ENCODE results near the gene LACRT.

Gene LACRT

DNA sequence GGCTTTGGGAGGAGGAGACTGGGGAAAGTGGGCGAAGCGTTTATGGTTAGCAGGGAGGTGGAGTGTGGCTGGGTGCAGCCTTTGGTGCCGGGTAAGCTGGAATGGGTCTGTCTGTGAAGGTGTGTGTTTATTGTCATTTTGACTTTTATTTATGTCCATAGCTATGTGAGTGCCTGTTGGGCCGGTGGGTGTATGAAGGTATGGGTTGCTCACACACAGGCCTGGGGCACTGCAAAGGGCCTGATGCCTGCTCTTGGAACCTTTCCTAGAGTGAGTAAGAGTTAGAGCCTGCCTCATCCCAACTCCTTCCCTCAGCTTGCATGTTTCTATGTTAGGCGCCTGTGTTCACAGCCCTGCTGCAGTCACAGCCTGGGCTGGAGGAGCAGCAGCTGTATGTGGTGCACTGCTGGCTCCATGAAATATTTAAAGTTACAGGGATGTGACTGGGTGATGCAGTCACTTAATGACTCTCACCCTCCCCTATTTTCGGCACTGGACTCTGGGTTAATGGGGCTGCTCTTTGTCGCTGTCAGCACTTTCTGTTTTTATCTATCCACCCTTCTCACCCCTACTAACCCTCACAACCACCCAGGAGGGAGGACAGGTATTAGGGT lies 43.6 kb downstream of the LACRT start:
- Histone ChIP-seq H3K4me1 (ENCODE audit: insufficient read depth, low read length) (no peaks in the 10 kb centered on the region), H3K36me3 (ENCODE audit: insufficient read depth, low read length) (no peaks in the 10 kb centered on the region), H3K9me3 (ENCODE audit: insufficient read depth, low read length, severe bottlenecking) (no peaks in the 10 kb centered on the region), H3K4me3 (ENCODE audit: low read depth in 1 of 2, low read length in 2 of 2) (no peak overlapping the region), H3K27ac (ENCODE audit: low read length) (no peak overlapping the region), H3K79me2 (ENCODE audit: insufficient read depth, low read length) (no peaks in the 10 kb centered on the region), H4K20me1 (ENCODE audit: insufficient read depth, low read length) (no peaks in the 10 kb centered on the region), H3K9ac (ENCODE audit: low read depth, low read length) (no peak overlapping the region), H3K4me2 (ENCODE audit: insufficient read depth, low read length) (no peak overlapping the region), H3K27me3 (ENCODE audit: insufficient read depth, low read length, poor library complexity) (peaks cover 29% of the 10 kb centered on the region), H2AFZ (ENCODE audit: low read depth, low read length) (no peak overlapping the region)
- ATAC-seq (ENCODE audit: insufficient read depth, low read depth) = no peak; the same call in 2 of the 3 replicates
- no peak for DNase-seq
- TF ChIP-seq EZH2 (IDR thresholded peaks at IDR 0.05; ENCODE audit: borderline replicate concordance, low read depth, low read length, severe bottlenecking) = no peak
- TF ChIP-seq, protein P1, sequence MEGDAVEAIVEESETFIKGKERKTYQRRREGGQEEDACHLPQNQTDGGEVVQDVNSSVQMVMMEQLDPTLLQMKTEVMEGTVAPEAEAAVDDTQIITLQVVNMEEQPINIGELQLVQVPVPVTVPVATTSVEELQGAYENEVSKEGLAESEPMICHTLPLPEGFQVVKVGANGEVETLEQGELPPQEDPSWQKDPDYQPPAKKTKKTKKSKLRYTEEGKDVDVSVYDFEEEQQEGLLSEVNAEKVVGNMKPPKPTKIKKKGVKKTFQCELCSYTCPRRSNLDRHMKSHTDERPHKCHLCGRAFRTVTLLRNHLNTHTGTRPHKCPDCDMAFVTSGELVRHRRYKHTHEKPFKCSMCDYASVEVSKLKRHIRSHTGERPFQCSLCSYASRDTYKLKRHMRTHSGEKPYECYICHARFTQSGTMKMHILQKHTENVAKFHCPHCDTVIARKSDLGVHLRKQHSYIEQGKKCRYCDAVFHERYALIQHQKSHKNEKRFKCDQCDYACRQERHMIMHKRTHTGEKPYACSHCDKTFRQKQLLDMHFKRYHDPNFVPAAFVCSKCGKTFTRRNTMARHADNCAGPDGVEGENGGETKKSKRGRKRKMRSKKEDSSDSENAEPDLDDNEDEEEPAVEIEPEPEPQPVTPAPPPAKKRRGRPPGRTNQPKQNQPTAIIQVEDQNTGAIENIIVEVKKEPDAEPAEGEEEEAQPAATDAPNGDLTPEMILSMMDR (IDR thresholded peaks at IDR 0.05; ENCODE audit: borderline replicate concordance, extremely low read depth, low read length, poor library complexity, severe bottlenecking) = no peak

DNA sequence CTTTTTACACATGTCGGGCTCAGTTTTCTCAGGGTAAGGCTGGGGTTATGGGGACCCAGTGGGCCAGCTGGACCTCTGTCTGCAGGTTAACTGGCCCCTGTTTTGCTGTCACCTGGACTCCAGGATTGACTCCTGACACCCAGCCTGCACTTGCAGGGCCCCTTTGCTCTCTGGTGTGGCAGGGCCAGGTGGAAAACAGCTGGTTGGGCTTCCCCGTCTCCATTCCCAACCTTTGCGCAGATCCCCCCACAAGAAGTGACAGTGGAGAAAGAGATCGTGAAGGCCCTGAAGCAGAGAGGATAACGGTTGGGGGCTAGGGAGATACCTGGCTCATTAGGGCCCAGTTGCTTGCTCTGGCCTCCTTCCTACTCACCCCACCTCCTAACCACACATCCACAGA lies 44.7 kb downstream of the LACRT start:
- Histone ChIP-seq H3K9ac (ENCODE audit: low read depth, low read length) (no peak overlapping the region), H3K79me2 (ENCODE audit: insufficient read depth, low read length) (no peaks in the 10 kb centered on the region), H3K4me1 (ENCODE audit: insufficient read depth, low read length) (no peaks in the 10 kb centered on the region), H3K4me3 (ENCODE audit: low read depth in 1 of 2, low read length in 2 of 2) (no peak overlapping the region), H3K27me3 (ENCODE audit: insufficient read depth, low read length, poor library complexity) (peaks cover 29% of the 10 kb centered on the region), H3K27ac (ENCODE audit: low read length) (no peak overlapping the region), H2AFZ (ENCODE audit: low read depth, low read length) (no peak overlapping the region), H3K9me3 (ENCODE audit: insufficient read depth, low read length, severe bottlenecking) (no peaks in the 10 kb centered on the region), H4K20me1 (ENCODE audit: insufficient read depth, low read length) (no peaks in the 10 kb centered on the region), H3K36me3 (ENCODE audit: insufficient read depth, low read length) (no peaks in the 10 kb centered on the region), H3K4me2 (ENCODE audit: insufficient read depth, low read length) (no peak overlapping the region)
- TF ChIP-seq, protein P1 (IDR thresholded peaks at IDR 0.05; ENCODE audit: borderline replicate concordance, extremely low read depth, low read length, poor library complexity, severe bottlenecking) = no peak
- TF ChIP-seq EZH2 (IDR thresholded peaks at IDR 0.05; ENCODE audit: borderline replicate concordance, low read depth, low read length, severe bottlenecking) = no peak
- no peak for ATAC-seq (ENCODE audit: insufficient read depth, low read depth)
- DNase-seq = no peak

DNA sequence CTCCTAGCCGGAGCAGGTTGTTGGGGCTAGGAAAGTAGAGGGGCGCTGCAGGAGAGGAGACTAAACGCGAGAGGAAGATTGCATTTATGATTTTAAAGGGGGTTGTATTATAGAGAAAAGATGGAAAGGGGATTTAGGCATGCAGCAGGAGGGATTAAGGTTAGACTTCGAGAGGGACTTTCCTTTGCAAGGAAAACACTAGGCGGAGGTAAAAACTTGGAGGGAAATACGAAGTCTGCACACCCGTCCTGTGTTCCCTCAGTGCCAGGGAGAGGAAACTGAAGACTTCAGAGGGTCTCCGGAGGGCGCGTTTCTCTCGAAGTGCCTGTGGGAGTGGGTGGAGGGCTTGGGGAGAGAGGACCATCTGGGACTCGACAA lies 45.8 kb downstream of the LACRT start:
- no peak overlapping the region for H3K27ac ChIP-seq (ENCODE audit: low read length)
- no peaks in the 10 kb centered on the region for H3K79me2 ChIP-seq (ENCODE audit: insufficient read depth, low read length)
- no peak overlapping the region for H3K4me3 ChIP-seq (ENCODE audit: low read depth in 1 of 2, low read length in 2 of 2)
- H3K9me3 ChIP-seq (ENCODE audit: insufficient read depth, low read length, severe bottlenecking) = no peaks in the 10 kb centered on the region
- TF ChIP-seq EZH2 (IDR thresholded peaks at IDR 0.05; ENCODE audit: borderline replicate concordance, low read depth, low read length, severe bottlenecking) = no peak
- TF ChIP-seq, protein P1 (IDR thresholded peaks at IDR 0.05; ENCODE audit: borderline replicate concordance, extremely low read depth, low read length, poor library complexity, severe bottlenecking) = no peak
- ATAC-seq (ENCODE audit: insufficient read depth, low read depth) = no peak
- H3K9ac ChIP-seq (ENCODE audit: low read depth, low read length) = no peak overlapping the region
- no peak overlapping the region for H2AFZ ChIP-seq (ENCODE audit: low read depth, low read length)
- no peaks in the 10 kb centered on the region for H4K20me1 ChIP-seq (ENCODE audit: insufficient read depth, low read length)
- no peaks in the 10 kb centered on the region for H3K36me3 ChIP-seq (ENCODE audit: insufficient read depth, low read length)
- no peak for DNase-seq
- no peaks in the 10 kb centered on the region for H3K4me1 ChIP-seq (ENCODE audit: insufficient read depth, low read length)
- H3K4me2 ChIP-seq (ENCODE audit: insufficient read depth, low read length) = no peak overlapping the region
- H3K27me3 ChIP-seq (ENCODE audit: insufficient read depth, low read length, poor library complexity) = peaks cover 28% of the 10 kb centered on the region

Data from DND-41 (cell line).